Stimulated activated CD4-positive, alpha-beta T cell treated with anti-CD3 and anti-CD28 coated beads, Interleukin-12 subunit alpha, Interleukin-12 subunit beta, amount 100 ng/mL, for 4 hours (primary cell): ENCODE measurements around the gene KCNMA1.

Experiments
- DNase-seq: peaks from one replicate; pipeline ENCODE4 v3.0.0-alpha.2; 2020

Gene KCNMA1

DNA sequence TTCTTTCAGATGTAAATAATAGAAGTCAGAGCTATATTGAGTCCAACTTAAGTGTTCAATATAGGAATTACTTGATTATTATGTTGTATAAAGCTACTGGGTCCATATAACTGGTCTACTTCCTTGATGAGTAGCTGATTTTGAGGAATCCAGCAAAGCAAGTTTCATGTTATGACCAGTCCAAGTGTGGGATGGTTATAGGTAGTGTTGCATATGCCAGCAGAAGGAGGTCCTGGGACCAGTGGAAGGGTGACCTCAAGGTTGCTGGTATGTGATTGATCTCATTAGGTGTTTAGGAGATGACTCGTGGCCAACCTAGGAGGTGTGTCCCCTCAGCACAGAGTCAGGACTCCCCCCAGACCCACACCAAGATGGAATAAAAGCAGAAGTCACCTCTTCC is 551.5 kb downstream of the KCNMA1 start:
- no peak for DNase-seq

- no peak for DNase-seq
These were observed 552.3 kb downstream of the KCNMA1 start for GRCh38 chr10:77085344-77085743.

- no peak for DNase-seq
These were observed 553.0 kb downstream of the KCNMA1 start for GRCh38 chr10:77084431-77085144.

DNA sequence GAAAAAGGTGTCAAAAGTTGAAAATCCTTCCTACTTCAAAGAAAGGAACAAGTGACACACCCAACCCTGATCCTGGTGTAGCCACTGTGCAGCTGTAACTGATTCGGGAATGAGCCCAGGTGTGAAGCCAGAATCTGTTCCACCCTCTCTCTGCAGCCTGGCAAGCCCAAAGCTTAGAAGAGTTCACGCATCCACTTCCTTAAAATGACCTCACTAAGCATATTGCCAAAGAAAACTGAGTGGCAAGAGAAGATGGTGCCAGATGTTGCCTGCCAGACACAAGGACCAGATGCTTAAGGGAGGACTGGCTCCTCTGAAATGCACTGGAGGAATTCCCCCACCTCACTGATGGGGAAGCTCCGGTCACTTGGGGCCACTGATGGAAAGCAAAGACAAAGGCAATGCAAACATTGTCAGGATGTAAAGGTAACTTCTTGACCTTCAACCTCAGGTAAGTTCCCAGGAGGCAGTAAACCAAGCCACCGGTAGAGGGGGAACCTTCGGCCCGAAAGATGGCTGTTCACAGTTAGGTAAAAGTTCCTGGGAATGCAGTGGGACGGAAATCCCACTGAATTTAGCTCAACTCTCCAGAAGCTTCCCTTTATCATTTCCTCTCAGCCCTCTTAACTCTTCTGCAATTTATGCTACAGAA is 554.9 kb downstream of the KCNMA1 start:
- DNase-seq, result no peak

DNA sequence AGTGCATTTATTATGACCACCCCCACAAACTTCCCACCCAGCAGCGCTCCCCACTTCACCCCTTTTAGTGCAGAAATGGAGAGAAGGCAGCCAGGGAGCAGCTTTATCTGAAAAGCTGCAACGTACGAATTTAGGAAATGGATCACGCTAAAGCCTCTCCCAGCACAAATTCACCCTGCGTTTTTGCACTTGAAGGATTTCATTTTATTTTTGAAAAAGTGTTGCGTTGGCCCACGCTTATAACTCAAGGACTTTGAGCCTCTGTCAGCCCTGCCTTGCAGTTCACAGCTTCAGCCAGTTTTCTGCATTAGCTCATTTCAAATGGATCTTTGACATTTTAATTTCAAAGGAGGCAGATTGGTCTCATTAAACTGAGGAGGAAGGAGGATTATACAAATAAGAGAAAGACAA is 556.1 kb downstream of the KCNMA1 start:
- no peak for DNase-seq

DNA sequence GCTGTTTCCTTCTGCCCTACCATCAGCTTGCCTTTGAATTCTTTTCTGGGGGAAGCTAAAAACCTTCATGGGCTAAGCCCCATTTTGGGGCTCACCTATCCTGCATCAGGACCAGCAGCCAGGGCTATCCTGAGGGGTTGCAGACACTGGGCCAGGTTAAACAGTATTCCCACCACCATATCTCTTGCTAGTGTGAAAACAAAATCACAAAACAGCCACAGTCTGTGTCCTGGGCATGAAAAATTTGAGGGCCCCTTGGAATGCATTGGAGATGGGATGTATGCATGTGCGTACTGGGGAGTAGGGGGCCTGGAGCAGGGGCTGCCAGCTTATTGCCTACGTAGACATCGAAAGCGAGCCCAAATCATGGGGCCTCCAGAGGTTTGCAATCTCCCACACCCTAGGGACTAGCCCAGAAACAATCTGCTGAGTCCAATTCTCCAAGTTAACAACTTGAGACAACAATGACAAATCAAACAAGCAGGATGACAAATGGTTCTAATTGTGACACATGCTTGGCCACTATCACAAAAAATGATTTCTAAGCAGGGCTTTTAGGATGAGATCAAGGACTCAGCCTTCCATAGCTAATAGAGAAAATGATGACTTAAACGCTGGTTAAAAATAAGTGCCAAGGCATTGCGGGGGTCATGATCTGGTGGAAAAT is 557.1 kb downstream of the KCNMA1 start:
- no peak for DNase-seq

DNA sequence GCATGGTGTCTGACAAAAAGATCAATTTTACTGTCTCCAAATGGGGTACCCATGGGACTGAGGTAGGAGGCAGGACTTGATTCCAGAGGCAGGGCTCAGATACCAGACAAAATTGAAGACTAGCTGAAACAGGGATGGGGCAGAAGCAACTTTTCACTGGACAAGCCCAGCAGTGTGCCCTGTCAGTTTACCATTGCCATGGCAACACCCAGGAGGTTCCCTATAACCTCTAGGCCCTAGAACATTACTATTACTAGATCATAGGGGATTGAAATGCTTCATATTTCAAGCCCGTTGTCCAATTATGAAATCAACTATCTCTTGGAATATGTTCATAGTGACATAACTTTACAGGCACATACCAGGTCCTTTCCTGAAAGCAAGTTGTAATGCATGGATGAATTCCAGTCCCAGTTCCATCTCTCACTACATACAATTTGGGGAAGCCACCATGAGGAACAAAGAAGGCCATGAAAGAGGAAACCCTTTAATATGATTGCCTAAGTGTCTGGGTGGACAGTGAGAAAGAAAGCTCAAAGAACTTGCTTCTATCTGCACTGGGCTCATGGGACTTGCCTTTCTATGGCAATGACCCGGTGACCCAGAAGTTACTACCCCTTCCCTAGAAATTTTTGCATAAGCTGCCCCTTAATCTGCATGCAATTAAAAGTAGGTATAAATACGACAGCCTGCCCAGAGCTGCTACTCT is 557.9 kb downstream of the KCNMA1 start:
- DNase-seq, result no peak

- no peak for DNase-seq
These were observed 560.2 kb downstream of the KCNMA1 start for GRCh38 chr10:77077316-77077945.

DNA sequence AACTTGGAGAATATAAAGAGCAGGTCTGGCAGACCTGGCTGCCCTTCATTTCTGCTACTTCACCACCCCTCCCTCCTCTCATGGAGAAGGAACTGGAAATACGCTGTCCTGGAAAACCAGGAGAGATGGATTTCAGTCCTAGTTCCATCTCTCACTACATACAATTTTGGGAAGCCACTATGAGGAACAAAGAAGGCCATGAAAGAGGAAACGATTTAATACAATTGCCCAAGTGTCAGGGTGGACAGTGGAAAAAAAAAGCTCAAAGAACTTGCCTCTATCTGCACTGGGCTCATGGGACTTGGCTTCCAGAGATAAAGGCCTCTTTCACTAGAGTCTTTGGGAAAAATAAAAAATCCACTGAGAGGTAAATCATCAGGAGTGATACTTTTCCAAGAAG is 561.7 kb downstream of the KCNMA1 start:
- DNase-seq, result no peak

DNA sequence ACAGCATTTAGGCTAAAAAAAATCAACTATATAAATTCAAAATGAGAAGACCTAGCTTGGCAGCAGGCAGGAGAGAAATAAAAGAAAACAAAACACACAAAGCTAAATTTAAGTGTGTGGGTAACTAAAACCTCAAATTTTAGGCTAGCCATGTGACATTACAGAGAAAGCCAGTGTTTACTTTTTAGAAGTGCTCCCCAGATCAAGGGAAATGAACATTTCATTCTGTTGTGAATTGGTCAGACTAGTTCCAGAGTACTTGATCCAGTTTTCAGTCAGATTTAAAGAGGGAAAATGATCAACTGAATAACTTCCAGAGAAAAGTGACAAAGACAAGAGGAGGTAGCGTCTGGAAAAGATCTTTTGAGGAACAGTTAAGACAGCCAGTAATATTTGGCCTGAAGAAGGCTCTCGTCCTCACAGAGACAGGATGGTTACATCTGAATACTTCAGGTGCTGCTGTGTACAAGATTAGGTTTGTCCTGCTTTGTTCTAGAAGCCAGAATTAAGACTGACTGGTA is 563.4 kb downstream of the KCNMA1 start:
- DNase-seq, result no peak

GRCh38 chr10:77073663-77073960 is 564.0 kb downstream of the KCNMA1 start:
- DNase-seq, result no peak

DNA sequence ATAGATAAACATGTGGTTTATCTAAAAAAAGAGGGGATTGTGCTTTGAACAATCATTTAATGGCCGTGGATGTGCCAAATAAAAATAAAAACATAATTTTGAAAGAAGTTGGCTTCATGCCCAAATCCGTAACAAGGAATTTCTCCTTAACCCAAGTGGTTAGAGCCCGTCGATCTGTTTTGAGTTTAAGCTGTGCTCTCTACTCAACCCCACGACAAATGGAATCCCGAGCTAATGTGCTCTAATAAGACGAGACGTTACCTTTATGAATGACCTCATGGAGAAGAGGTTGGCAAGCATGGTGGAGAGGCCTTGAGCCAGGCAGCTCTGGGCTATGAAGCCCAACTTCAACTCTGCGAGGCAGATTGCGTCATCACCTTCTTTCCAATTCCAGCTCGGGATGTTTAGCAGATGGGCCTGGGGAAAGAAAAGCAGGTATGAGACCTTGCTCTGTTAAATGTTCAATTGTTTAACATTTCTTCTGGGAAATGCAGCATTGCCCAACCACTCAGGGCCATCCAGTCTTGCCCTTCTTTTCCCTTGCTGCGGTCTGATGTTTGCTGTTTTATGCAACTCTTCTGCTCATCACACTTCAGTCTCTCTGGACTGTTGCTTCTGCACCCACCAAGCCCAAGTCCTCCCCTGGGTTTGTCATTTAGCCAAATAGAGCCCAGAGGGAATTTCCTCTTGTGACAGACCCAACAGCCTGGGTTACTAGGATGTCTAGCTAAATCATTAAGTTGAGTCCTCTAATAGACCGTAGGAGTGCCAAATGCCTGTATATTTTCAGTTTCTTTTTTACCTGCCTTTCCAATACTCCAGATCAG is 564.6 kb downstream of the KCNMA1 start:
- no peak for DNase-seq

DNA sequence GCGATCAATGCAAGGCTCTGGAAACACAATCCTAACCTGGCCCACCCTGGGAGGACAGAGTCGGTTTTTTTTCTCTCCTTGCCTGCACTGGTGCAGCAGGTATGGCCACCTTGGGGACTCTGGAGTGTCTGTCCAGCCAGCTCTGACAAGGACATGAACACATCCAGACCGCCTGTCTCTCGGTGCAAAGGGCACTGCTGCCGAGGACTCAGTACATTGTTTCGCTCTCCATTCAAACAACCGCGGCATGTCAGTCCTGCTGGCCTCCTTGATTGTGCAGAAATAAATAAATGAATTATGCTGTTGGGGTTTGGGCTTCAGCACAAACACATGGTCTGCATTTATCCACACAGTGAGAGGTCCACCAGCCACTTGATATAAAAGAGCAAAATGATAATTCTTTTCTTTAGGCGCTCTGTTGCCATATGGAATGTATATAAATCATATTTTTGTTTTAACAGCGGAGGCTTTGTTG is 565.2 kb downstream of the KCNMA1 start:
- DNase-seq, result no peak

GRCh38 chr10:77071956-77072355 is 565.7 kb downstream of the KCNMA1 start:
- no peak for DNase-seq

DNA sequence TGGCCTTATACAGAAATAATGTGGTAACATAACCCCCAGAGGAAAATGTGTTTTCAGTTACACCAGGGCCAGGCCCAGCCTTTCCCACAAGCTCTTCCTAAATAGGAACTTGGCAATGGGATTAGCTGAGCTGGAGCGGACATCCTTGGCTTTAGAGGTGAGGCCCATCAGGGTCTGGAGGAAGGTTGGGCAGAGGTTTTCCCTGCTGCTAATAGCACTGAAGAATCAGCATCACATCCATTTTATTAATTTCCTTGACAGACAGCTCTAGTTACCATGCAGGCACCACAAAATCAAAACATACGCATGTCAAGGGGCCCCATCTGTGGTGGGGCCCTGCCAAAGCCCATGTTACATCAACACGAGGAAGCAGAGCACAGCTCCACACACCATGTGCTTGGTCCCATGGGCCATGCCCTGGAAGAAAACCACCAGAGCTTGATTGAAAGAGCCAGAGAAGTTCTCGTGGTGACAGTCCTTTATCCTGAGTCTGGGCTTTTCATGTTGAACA is 566.6 kb downstream of the KCNMA1 start:
- no peak for DNase-seq

- no peak for DNase-seq
These were observed 567.3 kb downstream of the KCNMA1 start for GRCh38 chr10:77070346-77070745.

DNA sequence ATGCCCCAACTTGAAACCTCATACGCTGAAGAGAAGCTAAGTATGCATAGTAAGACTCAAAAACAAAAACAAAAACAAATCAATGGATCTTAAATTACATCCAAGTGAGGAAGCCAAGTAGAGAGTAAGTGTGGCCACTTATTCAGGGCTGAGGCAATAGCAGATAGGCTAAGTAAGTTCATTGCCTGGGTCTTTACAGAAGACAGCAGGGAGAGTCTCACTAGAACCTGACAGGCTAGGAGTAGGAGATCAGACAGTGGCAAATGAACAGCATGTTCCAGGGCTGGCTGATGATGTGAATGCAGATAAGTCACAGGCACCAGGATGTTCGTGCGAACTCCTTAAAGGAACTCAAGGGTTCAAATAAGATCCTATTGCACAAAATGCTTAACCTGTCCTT is 568.6 kb downstream of the KCNMA1 start:
- DNase-seq, result no peak

GRCh38 chr10:77068272-77068671 is 569.3 kb downstream of the KCNMA1 start:
- DNase-seq, result no peak

GRCh38 chr10:77062381-77062780 is 575.2 kb downstream of the KCNMA1 start:
- no peak for DNase-seq

GRCh38 chr10:77060913-77061312 is 576.7 kb downstream of the KCNMA1 start:
- no peak for DNase-seq

DNA sequence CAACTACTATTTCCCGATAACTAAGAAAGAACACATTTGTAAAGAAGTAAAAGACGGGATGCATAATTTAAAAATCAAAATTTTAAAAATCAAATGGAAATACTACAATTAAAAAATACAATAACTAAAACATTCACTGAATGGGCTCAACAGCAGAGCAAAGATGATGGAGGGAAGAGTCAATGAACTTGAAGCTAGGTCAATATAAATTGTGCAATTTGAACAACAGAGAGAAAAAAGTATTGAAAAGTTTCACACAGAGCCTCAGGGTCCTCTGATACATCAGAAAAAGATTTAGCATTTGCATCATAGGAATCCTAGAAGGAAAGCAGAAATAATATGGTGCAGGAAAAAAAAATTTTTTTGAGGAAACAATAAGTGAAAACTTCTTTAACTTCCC is 581.0 kb downstream of the KCNMA1 start:
- DNase-seq, result no peak

GRCh38 chr10:77052593-77052992 is 585.0 kb downstream of the KCNMA1 start:
- DNase-seq, result no peak
